HG02588 (cell line): ENCODE results near the gene YLPM1.
A peak's percentile ranks its signal among the peaks of the same experiment; 100 is the strongest.

Experiments
- ATAC-seq: cut with Tn5 transposase; IDR thresholded peaks from one replicate; pipeline ENCODE4 v1.9.1; 2021; ENCODE audit warnings: mild to moderate bottlenecking, moderate library complexity; ENCODE audit not compliant: unreplicated experiment

YLPM1 gene

GRCh38 chr14:74841230-74842207 is 78.4 kb downstream of the YLPM1 start:
- peak; percentile 77 for ATAC-seq

- ATAC-seq: no peak
Observed at GRCh38 chr14:74843653-74844052, 80.5 kb downstream of the YLPM1 start.

- ATAC-seq: no peak
Observed at GRCh38 chr14:74846168-74846567, 83.1 kb downstream of the YLPM1 start.

DNA sequence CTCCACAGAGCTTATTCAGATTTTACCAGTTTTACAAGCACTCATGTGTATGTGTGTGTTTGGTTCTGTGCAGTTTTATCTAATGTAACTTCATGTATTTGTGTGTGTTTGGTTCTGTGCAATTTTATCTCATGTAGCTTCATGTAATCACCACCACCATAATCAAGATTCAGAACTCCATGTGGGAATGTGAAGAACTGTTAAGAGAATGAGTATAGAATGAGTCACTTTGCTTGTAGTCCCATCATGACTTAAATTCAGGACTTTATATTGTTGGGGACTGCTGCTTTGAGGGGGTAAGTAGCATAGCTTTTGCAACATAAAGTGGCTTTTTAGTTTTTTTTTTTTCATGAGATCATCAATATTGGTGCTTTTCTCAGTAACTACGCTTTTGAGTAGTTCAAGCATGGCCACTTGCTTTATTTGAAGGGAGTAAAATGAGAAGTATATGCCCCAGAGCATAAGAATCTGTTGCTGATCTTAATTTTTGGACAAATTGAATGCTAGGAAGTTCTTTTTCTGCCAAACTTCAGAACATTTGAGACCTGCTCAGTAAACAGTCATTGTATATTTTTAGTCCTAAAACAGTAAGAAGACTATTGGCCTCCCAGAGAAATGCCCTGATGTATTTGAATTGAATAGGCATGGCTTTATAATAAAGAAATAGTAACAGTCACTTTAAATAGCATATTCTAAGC is 84.0 kb downstream of the YLPM1 start:
- ATAC-seq: no peak

DNA sequence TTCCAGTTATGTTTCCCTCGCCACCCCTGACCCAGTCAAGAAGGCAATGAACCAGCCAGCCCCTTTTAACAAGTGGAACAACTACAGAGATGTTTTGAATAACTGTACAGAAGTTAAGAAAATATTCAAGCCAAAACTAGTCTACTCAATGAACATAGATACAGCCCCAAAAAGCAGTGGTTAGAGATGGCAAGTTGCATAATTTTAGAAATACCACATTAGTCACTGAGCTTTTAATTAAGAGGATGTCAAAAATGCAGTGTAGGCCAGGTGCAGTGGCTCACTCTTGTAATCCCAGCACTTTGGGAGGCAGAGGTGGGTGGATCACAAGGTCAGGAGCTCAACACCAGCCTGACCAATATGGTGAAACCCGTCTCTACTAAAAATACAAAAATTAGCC is 85.7 kb downstream of the YLPM1 start:
- no peak for ATAC-seq

- ATAC-seq: no peak
Observed at GRCh38 chr14:74852922-74853530, 89.9 kb downstream of the YLPM1 start.

- no peak for ATAC-seq
Observed at GRCh38 chr14:74853581-74853980, 90.5 kb downstream of the YLPM1 start.

DNA sequence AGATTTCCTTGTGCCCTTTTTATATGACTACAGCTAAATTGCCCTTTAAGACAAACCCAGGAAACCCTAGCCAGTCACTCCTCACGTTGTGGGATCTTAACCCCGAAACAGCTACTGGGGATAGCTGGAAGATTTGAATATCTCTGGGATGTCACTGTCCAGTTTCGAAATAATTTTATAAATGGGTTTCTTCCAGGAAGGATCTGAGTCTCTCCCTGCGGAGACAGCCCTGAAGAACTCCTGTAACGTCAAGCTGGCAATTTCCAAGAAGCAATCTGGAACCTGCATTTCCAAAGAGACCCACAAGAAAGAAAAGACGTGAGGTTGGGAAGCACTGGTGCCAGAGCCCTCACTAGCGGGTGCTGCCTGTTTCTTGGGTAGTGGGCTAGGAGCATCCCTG is 91.9 kb downstream of the YLPM1 start:
- ATAC-seq: no peak

DNA sequence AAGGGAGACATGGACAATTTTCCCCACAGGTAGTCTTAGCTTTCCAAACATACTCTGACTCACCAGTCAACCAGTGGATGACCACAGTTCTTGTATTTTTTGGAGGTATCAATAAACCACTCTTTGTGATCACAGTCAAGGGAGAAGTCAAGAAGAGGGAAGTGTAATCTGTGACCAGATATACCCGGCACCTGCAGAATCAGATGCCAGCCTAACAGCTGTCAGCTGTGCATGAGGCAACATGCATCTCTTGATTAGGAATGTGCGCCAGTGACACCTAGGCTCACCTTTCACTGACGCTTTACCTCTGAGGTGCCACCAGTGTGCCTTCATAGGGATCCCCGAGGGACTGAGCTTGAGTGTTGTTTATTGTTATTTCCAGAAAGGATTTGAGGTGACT is 92.8 kb downstream of the YLPM1 start:
- no peak for ATAC-seq

- ATAC-seq: no peak
Observed at GRCh38 chr14:74856366-74856765, 93.2 kb downstream of the YLPM1 start.

- no peak for ATAC-seq
Observed at GRCh38 chr14:74858022-74858421, 94.9 kb downstream of the YLPM1 start.

- ATAC-seq: no peak
Observed at GRCh38 chr14:74859757-74860552, 96.8 kb downstream of the YLPM1 start.

DNA sequence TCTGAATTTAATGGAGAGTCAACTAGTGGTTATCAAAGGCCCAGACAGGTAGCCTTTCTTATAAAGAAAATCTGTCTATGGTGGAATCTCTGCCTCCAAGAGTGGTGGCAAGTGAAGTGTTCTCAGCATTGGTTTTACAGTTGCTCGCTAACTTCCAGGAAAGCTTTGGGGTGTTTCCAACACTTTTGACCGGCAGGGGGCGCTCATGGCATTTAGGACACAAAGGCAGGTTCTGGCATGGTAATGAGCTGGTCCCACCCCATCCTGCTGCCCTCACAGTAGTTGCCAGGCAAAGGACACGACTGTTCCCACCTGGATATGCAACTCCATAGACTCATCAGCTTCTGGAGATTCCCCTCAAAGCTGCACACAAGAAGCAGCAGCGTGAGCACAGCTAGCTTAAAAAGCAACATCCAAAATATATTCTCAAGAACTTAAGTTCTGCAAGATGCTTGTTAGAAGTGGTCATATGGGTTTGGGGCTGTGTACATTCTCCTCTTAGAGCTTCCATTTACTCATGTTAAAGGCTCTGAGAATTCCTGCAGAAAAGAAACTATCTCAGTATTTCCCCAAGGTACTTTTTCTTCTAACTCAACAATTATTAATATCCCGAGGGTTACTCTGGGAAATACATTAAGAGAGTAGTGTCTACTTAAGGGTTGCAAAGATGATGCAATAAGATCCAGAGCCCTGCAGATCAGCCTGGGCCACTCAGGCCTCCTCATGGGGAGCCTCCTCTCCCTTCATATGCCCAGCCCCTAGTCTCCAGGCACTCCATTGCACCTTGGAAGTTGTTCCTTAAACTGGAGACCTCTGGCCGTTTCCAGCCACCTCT is 98.0 kb downstream of the YLPM1 start:
- ATAC-seq: peak; percentile 50

DNA sequence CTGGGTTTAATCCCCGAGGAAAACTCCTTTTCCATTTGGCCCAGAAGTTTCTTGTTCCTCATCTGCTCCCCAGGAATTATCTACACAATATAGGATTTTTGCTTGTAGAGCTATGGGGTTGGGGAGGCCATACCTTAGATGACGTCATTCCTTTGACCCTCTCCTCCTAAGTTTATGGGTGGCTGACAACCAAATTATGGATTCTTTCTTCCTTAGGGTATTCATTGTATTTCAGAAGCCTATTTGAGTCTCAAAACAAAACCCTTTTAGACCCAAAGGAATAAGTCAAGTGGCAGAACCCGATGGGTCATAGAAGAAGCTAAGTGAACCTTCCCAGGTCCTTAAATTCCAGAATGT is 98.6 kb downstream of the YLPM1 start:
- ATAC-seq: no peak

DNA sequence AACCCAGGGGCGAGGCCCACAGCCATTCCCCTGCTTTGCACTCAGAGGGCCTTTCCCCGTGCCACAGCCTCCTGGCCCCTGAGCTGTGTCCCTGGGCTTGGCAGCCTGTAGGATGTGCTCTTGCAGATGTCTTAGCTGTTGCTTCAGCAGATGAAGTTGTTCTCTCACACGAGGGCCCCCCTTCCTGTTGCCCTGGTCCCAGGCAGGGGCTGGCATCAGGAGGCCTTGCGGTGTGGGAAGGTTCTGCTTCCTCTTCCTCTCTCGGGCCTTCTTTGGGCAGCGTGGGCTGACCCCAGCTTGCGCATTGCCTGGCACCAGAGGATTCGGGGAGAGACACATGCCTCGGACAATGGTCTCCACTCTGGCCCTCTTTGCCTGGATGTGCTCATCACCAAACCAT is 100.2 kb downstream of the YLPM1 start:
- no peak for ATAC-seq

- no peak for ATAC-seq
Observed at GRCh38 chr14:74864198-74864597, 101.1 kb downstream of the YLPM1 start.

- ATAC-seq: no peak
Observed at GRCh38 chr14:74865156-74865555, 102.0 kb downstream of the YLPM1 start.

GRCh38 chr14:74866708-74867389 is 103.7 kb downstream of the YLPM1 start:
- no peak for ATAC-seq

GRCh38 chr14:74867673-74868072 is 104.6 kb downstream of the YLPM1 start:
- ATAC-seq: no peak
